Keratinocyte (primary cell): Measurements from ENCODE around the gene PPP4C.

Experiments
- CTCF ChIP-seq, 3 experiments: IDR thresholded peaks in 1 of 3; conservative IDR thresholded peaks in 1 of 3; optimal IDR thresholded peaks in 1 of 3; 2 replicates in 2 of 3; 3 replicates in 1 of 3; pipeline versions ENCODE3 to v1.5.1; 2011; ENCODE audit warnings: low read length in 3 of 3, mild to moderate bottlenecking in 3 of 3, moderate library complexity in 2 of 3, control low read depth in 1 of 3, inconsistent platforms in 1 of 3; ENCODE audit not compliant: insufficient read depth in 2 of 3; ENCODE audit errors: extremely low read depth in 1 of 3
- EZH2 ChIP-seq: IDR thresholded peaks from one replicate; pipeline ENCODE4 v1.6.1; 2012; ENCODE audit warnings: inconsistent platforms, mild to moderate bottlenecking, low read length, moderate library complexity

DNA sequence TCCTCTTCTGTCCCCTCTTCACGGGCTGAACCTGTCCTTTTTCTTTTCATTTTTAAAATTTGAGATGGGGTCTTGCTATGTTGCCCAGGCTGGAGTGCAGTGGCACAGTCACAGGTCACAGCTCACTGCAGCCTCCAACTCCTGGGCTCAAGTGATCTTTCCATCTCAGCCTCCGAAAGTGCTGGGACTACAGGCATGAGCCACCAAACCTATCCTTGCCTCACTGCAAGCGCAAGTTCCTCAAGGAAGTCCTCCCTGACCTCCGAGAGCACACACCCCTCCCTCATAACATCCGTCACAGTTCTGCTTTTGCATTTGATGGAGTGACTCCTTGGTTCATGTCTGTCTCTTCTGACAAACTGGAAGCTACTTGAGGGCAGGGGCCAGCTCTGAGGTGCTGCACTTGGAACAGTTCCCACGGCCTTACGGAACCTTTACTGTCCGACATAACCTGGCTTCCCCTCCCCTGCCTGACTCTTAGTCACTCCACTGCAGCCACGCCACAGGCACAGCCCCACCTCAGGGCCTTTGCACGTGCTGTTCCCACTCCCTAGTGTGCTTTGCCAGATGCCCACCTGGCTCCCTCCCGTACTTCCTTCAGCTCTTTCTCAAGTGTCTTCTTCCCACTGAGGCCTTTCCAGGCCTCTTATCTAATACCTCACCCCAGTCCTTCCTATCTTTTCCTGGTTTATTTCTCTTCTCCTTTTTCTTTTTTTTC lies 11.5 kb downstream of the PPP4C start:
- TF ChIP-seq CTCF (optimal IDR thresholded peaks at IDR 0.05 in 1 of 3, IDR thresholded peaks at IDR 0.05 in 1 of 3, conservative IDR thresholded peaks at IDR 0.05 in 1 of 3; ENCODE audit: extremely low read depth in 1 of 3, insufficient read depth in 2 of 3, low read length in 3 of 3) (no peak), EZH2 (no peak)
